DOHH2 (cell line): ENCODE data around the gene TPO.

Source experiments
- H3F3A ChIP-seq: fragments of 200-600 bp; sonication (generic), shearing (Covaris generic); 2 replicates; pipeline ENCODE4 v1.6.0; 2016; ENCODE audit warnings: antibody characterized with exemption, mild to moderate bottlenecking; ENCODE audit not compliant: control insufficient read depth, insufficient read depth
- H3K27ac ChIP-seq: fragments of 200-600 bp; sonication (generic); 2 replicates; pipeline ENCODE4 v1.5.1; 2014; ENCODE audit warnings: low read depth, mild to moderate bottlenecking, low read length, moderate library complexity
- H3K27me3 ChIP-seq: fragments of 200-600 bp; sonication (generic); 2 replicates; pipeline ENCODE4 v1.6.1; 2014; ENCODE audit warnings: mild to moderate bottlenecking, low read length, mixed read lengths; ENCODE audit not compliant: control insufficient read depth
- H3K36me3 ChIP-seq: fragments of 200-600 bp; sonication (generic); 2 replicates; pipeline ENCODE4 v1.6.1; 2014; ENCODE audit warnings: mild to moderate bottlenecking, low read length, moderate library complexity, mixed read lengths; ENCODE audit not compliant: control insufficient read depth
- H3K4me1 ChIP-seq: fragments of 200-600 bp; sonication (generic); 2 replicates; pipeline ENCODE4 v1.6.1; 2014; ENCODE audit warnings: mild to moderate bottlenecking, low read length, mixed read lengths; ENCODE audit not compliant: control insufficient read depth
- H3K4me2 ChIP-seq: fragments of 200-600 bp; sonication (generic); 2 replicates; pipeline ENCODE4 v1.6.0; 2014; ENCODE audit warnings: mild to moderate bottlenecking, low read length, moderate library complexity
- H3K4me3 ChIP-seq: fragments of 200-600 bp; sonication (generic); 2 replicates; pipeline ENCODE4 v1.5.1; 2014; ENCODE audit warnings: mild to moderate bottlenecking, low read length, mixed read lengths
- H3K79me2 ChIP-seq: fragments of 200-600 bp; sonication (generic); 2 replicates; pipeline ENCODE4 v1.6.1; 2014; ENCODE audit warnings: mild to moderate bottlenecking, low read length, mixed read lengths; ENCODE audit not compliant: control insufficient read depth
- H3K9me2 ChIP-seq: fragments of 200-600 bp; sonication (generic); replicated peaks from 2 replicates; pipeline ENCODE4 v1.6.1; 2014; ENCODE audit warnings: mild to moderate bottlenecking, low read length, mixed read lengths; ENCODE audit not compliant: control insufficient read depth
- H3K9me3 ChIP-seq: fragments of 200-600 bp; sonication (generic); 2 replicates; pipeline ENCODE4 v1.6.1; 2014; ENCODE audit warnings: antibody characterized with exemption, low read length, mixed read lengths; ENCODE audit not compliant: control insufficient read depth, insufficient read depth
- H4K20me1 ChIP-seq: fragments of 200-600 bp; sonication (generic); 2 replicates; pipeline ENCODE4 v1.6.0; 2014; ENCODE audit warnings: low read depth, mild to moderate bottlenecking, antibody characterized with exemption, low read length, moderate library complexity; ENCODE audit not compliant: control insufficient read depth, insufficient read depth
- EZH2phosphoT487 ChIP-seq: fragments of 200-600 bp; sonication (generic); IDR thresholded peaks from 2 replicates; pipeline ENCODE4 v1.6.1; 2017; ENCODE audit warnings: borderline replicate concordance, mild to moderate bottlenecking, antibody characterized with exemption, low read length, moderate library complexity, mixed read lengths
- TF ChIP-seq, protein P1 (sequence below): fragments of 200-600 bp; sonication (generic); IDR thresholded peaks from one replicate; pipeline ENCODE4 v1.5.1; 2014; ENCODE audit warnings: antibody characterized with exemption, mild to moderate bottlenecking, low read depth, low read length; ENCODE audit not compliant: poor library complexity, severe bottlenecking

Gene TPO

DNA sequence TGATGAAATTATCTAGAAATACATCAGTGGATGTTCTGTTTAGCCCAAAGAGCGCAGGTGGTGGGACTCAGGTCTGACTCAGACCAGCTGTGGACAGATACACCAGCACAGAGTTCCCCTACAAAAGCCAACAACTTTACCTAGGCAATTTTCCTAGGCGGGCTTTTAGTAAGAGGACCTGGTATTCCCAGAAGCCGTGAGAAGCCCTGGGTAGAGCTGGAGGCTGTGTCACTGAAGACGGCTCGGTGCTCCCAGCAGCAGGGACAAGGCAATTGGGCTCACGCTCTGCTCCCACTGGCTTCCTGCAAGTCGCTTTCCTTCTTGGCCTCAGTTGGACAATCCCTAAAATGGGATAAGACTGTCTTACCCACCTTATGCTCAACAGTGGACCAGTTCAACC lies 41.1 kb downstream of the TPO start:
- peaks cover 22% of the 10 kb centered on the region; the same call in 1 of the 2 replicates for H3K9me3 ChIP-seq
- no peak for TF ChIP-seq EZH2phosphoT487
- TF ChIP-seq, protein P1, sequence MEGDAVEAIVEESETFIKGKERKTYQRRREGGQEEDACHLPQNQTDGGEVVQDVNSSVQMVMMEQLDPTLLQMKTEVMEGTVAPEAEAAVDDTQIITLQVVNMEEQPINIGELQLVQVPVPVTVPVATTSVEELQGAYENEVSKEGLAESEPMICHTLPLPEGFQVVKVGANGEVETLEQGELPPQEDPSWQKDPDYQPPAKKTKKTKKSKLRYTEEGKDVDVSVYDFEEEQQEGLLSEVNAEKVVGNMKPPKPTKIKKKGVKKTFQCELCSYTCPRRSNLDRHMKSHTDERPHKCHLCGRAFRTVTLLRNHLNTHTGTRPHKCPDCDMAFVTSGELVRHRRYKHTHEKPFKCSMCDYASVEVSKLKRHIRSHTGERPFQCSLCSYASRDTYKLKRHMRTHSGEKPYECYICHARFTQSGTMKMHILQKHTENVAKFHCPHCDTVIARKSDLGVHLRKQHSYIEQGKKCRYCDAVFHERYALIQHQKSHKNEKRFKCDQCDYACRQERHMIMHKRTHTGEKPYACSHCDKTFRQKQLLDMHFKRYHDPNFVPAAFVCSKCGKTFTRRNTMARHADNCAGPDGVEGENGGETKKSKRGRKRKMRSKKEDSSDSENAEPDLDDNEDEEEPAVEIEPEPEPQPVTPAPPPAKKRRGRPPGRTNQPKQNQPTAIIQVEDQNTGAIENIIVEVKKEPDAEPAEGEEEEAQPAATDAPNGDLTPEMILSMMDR: no peak
- no peak overlapping the region for H3K4me3 ChIP-seq
- no peaks in the 10 kb centered on the region for H4K20me1 ChIP-seq
- H3K4me1 ChIP-seq: no peaks in the 10 kb centered on the region
- H3F3A ChIP-seq: no peaks in the 10 kb centered on the region
- no peak overlapping the region for H3K27ac ChIP-seq
- H3K27me3 ChIP-seq: no peaks in the 10 kb centered on the region
- no peaks in the 10 kb centered on the region for H3K36me3 ChIP-seq
- no peaks in the 10 kb centered on the region for H3K9me2 ChIP-seq
- no peaks in the 10 kb centered on the region for H3K79me2 ChIP-seq
- H3K4me2 ChIP-seq: no peak overlapping the region

DNA sequence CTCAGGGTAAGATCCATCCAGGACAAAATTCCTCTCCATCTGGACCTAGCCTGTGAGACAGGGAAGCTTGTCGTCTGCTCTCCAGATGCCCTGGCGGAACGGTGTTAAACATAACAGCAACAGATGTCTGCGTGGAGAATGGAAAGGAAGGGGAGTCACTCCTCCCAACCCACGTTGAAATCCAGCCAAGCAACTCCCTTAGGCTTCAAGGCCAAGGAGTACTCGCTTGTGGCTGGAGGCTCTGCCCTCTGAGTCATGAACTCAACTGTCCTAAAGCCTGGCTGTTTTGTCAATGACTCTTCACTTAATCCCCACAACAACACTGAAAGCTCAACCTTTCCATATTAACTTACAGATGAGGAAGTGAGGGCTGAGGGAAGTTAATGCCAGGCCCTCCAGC lies 42.2 kb downstream of the TPO start:
- Histone ChIP-seq H3K36me3 (no peaks in the 10 kb centered on the region), H3K27me3 (no peaks in the 10 kb centered on the region), H3K4me2 (no peak overlapping the region), H3K4me3 (no peak overlapping the region), H3K9me3 (peaks cover 22% of the 10 kb centered on the region; the same call in 1 of the 2 replicates), H3K9me2 (no peaks in the 10 kb centered on the region), H3K79me2 (no peaks in the 10 kb centered on the region), H4K20me1 (no peaks in the 10 kb centered on the region), H3K4me1 (no peaks in the 10 kb centered on the region), H3K27ac (no peak overlapping the region), H3F3A (no peaks in the 10 kb centered on the region)
- TF ChIP-seq, protein P1: no peak

DNA sequence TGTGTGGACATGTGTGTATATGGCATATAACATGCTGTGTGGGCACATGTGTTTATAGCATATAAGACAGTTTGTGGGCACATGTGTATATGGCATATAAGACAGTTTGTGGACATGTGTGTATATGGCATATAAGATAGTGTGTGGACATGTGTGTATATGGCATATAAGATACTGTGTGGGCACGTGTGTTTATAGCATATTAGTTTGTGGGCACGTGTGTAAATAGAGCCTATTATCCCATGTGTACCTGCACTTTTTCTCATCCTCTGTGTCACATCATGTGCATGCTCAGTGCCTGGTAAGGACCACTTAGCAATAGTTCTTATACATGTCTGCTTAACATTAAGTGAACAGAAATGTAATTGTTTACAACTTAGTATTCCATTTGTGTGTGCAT lies 45.2 kb downstream of the TPO start:
- Histone ChIP-seq H3F3A (no peaks in the 10 kb centered on the region), H3K4me1 (no peaks in the 10 kb centered on the region), H3K9me2 (no peaks in the 10 kb centered on the region), H4K20me1 (no peaks in the 10 kb centered on the region), H3K79me2 (no peaks in the 10 kb centered on the region), H3K27me3 (no peaks in the 10 kb centered on the region), H3K4me3 (no peak overlapping the region), H3K27ac (no peak overlapping the region), H3K9me3 (peaks cover 22% of the 10 kb centered on the region; the same call in 1 of the 2 replicates), H3K36me3 (no peaks in the 10 kb centered on the region), H3K4me2 (no peak overlapping the region)
- no peak for TF ChIP-seq EZH2phosphoT487
- TF ChIP-seq, protein P1: no peak

DNA sequence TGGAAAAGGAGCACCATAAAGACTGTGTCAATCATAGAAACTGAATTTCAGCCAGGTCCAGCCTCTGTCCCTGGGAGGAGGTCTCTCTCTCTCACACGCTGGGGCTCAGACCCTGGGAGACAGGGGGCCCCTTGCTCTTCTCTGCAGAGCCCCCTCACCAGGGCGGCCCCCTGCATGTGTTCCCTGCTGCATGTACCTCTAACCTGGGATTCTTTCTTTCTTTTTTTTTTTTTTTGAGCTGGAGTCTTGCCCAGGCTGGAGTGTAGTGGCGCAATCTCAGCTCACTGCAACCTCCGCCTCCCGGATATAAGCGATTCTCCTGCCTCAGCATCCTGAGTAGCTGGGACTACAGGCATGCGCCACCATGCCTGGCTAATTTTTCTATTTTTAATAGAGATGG lies 46.5 kb downstream of the TPO start:
- Histone ChIP-seq H3K36me3 (no peaks in the 10 kb centered on the region), H3K4me1 (no peaks in the 10 kb centered on the region), H3F3A (no peaks in the 10 kb centered on the region), H3K4me3 (no peak overlapping the region), H3K9me2 (no peaks in the 10 kb centered on the region), H3K79me2 (no peaks in the 10 kb centered on the region), H4K20me1 (no peaks in the 10 kb centered on the region), H3K27me3 (no peaks in the 10 kb centered on the region), H3K9me3 (peaks cover 22% of the 10 kb centered on the region; the same call in 1 of the 2 replicates), H3K4me2 (no peak overlapping the region), H3K27ac (no peak overlapping the region)
- TF ChIP-seq, protein P1: no peak
- no peak for TF ChIP-seq EZH2phosphoT487
